GM19043 (cell line): ENCODE measurements around the gene TMEM114.

ENCODE experiments used
- ATAC-seq: cut with Tn5 transposase; IDR thresholded peaks from one replicate; pipeline ENCODE4 v1.9.1; 2021; ENCODE audit warnings: low read depth; ENCODE audit not compliant: unreplicated experiment

Gene TMEM114

DNA sequence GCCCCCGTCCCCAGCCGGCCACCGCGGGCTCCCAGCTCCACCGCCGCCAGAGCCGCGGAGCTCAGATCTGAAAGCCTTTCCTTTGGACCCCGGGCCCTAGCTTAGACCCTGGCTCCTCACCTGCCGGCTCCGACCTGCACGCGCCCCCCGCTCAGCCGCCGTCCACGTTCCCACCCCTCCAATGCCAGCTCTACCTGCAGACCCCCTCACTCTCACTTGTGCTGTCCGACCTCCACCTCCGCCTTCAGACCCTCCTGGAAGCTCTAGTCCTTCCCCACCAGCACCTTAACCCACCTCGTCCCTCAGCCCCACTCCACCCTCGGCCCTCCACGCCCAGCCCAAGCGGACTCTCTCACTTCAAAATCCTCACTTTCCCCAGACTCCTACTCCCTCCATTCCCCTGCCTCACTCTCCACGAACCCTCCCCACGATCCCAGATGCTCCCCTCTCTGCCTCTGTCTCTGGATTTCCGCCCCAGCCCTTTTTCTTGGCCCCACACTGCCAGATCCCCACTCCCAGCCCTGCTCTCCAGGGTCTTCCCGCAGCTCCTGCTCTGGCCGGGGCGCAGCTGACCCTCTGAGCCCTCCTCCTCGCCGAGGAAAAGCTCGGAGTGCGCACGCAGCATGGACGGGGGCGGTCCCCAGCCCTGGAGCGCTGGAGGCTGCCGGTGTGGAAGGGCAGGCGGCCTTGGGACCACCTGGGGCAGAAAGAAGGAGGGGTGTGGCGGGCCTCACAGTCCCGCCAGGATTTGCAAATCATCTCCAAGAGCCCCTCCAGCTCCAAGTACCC lies at the start of gene TMEM114:
TMEM114 (minus strand) TSS at position 612 of the 789 bp plus-strand sequence. CDS start 673 bp downstream, outside the sequence.
- no peak for ATAC-seq

GRCh38 chr16:8639694-8640093 lies 49.4 kb upstream of the TMEM114 start:
- ATAC-seq: no peak

DNA sequence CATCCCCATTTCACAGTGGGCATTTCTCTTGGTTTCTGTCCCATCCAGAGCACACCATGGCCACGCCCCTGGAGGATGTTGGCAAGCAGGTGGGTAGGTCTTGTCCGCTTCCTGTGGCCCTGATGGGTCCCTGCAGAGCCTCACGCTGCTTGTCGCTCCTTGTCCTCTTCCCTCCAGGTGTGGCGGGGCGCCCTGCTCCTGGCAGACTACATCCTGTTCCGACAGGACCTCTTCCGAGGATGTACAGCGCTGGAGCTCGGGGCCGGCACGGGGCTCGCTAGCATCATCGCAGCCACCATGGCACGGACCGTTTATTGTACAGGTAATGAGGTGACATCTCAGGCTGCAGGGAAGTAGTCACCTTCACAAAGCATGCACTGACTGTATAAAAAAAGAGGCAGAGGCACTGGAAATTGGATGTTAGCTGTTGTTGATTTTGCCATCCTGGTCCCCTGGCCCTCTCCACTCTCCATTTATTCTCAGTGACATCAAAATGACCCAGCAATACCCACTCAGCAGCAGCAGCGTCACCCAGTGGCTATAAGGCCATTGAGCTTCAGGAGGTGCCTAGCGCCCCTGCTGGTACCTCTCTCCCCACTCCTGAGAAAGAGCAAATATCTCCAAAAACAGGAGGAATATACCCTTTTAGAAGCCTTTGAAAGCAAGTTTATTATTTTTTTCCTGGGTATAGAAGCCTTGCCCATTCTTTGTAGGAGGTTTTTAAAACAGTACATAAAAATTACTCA lies 44.9 kb upstream of the TMEM114 start:
- no peak for ATAC-seq

GRCh38 chr16:8632675-8633182 lies 42.4 kb upstream of the TMEM114 start:
- no peak for ATAC-seq

DNA sequence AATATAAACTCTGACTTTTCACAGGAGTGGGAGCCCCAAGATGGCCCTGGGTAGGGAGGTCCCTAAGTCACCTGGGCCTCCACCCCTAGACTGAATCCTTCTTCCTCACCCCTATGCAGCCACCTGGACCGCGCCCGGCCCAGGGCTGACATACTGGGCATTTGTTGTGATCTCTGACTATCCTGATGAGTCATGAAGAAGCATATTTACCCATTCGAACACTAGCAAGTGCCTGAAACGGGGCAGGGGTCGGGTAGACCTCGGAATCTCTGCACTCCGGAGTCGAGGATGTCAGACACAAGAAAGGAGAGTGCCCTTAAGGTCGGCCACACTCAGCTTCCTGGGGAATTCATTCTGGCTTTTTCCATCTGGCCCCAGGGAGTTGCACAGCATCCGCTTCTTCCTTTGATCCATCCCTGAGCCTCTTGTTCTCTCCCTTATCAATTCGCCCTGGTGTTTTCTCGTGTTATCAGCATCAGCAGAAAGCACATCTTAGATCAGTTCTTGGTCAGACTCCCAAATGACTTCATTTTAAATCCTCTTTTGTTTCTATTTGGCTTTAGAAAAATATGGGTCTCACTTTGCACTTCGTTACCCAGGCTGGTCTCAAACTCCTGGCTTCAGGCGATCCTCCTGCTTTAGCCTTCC lies 41.6 kb upstream of the TMEM114 start:
- ATAC-seq: no peak

DNA sequence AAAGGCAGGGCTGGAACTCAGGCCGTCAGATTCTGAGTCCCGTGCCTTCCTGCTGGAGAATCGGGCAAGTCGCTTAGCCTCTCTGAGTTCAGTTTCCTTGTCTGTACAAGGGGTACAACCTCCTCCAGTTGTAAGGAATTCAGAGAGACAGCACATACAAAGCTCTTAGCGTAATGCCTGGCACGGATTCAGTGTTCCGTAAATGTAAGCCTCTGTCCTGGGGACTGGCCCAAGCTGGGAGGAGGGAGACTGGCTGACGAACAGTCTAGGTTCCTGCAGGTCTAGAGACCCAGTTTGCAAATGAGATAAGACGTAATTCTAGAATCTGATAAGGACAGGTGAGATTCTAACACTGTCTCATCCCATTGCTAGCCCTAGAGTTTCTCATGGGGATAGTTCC lies 41.1 kb upstream of the TMEM114 start:
- ATAC-seq: no peak

GRCh38 chr16:8630255-8630953 lies 40.1 kb upstream of the TMEM114 start:
- ATAC-seq: no peak

- ATAC-seq: no peak
Observed at GRCh38 chr16:8628981-8629725, 38.8 kb upstream of the TMEM114 start.

DNA sequence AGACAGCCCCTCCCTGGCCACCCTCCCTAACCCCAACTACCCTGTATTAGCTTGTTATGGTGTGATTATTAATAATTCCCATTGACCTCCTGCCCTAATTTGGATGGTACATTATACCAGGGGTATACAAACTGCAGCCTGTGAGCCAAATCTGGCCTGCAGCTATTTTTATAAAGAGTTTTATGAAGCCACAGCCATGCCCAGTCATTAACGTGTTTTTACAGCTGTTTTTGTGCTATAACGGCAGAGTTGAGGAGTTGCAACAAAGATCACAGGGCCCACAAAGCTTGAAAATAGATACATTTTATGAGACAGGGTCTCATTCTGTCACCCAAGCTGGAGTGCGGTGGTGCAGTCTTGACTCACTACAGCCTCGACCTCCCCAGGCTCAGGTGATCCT lies 37.1 kb upstream of the TMEM114 start:
- no peak for ATAC-seq

DNA sequence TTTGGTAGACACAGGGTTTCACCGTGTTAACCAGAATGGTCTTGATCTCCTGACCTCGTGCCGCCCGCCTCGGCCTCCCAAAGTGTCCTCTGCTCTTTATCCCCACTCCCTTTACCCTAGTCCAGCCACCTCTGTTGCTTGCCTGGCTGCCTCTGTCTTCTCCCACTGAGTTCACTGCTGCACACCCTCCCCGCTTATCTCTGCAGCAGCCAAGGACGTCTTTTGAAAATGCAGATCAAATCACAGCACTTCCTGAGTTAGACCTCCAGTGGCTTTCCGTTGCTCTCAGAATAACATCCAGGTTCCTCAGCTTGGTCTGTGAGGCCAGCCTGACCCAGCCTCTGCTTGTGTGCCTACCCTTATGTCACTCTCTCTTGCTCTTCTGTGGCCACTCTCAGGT lies 36.6 kb upstream of the TMEM114 start:
- ATAC-seq: no peak

DNA sequence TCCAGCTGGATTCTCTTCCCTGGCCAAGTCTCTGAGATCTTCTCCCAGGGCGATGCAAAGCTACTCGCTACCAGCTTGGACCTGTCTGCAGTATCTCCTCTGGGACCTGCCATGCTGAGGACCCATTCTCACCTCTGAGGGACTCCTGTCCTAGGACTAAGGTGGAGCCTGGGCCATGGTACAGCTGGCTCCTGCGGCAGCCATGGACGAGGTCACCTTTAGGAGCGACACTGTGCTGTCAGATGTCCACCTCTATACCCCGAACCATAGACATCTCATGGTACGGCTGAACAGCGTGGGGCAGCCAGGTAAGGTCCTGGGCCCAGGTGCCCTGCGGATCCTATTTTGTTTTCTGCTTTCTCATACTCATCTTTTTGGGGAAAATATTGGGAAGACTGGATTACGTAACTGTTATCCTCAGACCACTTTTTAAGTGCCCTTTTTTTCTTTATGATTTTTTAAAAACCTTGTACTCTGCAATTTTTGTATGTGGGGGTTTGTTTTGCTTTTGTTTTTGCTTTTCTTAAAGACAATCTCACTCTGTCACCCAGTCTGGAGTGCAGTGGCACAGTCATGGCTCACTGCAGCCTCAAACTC lies 35.3 kb upstream of the TMEM114 start:
- ATAC-seq: no peak

DNA sequence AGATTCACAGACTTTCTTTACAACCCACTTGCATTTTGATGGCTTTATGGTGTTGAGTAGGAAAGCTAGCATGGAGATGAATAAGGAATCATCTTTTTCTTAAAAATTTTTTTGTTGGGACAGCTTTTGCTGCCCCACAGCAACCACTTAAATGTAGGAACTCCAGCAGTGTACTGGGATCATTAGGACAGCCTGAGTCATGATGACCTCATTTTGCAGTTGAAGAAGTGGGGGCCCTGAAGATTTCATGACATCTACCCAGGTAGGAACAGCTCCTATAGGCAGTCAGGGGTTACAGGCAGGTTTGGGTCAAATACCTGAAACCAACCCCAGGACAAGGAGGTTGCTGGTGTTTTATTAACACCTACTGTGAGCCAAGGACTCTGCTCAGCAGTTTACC lies 33.3 kb upstream of the TMEM114 start:
- no peak for ATAC-seq

DNA sequence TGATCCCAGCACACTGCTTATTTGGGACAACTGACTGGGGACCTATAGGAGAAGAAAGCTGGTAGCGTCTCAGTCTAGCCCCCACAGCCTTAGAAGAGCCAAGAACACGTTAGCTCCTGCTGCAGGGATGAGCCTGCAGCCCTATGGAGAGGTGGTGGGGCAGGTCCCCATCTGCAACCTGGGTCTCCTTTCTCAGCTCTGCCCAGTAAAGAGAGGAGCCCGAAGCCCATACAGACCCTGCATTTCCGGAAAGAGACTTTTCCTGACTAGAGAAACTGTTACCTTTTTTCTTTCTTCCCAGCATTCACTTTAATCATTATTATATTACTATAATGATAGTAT lies 32.0 kb upstream of the TMEM114 start:
- no peak for ATAC-seq

GRCh38 chr16:8621572-8622314 lies 31.4 kb upstream of the TMEM114 start, which contains the start of gene METTL22:
Gene METTL22 (plus strand): TSS chr16:8621698. CDS start chr16:8625666, 3,968 bp downstream.
- ATAC-seq: peak; percentile 89

DNA sequence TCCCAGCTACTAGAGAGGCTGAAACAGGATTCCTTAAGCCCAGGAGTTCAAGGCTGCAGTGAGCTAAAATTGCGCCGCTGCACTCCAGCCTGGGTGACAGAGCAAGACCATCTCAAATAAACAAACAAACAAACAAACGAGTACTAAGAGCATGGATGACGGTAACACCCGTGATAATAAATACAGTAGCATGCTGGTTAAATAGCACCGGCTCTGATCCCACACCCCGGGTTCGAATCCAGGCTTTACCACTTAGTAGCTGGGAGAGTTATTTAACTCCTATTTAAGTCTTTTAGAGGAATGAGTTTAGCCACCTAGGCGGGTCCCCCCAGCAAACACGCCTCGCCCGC lies 30.9 kb upstream of the TMEM114 start:
- ATAC-seq: peak; percentile 6

GRCh38 chr16:8620535-8620934 lies 30.2 kb upstream of the TMEM114 start:
- no peak for ATAC-seq

DNA sequence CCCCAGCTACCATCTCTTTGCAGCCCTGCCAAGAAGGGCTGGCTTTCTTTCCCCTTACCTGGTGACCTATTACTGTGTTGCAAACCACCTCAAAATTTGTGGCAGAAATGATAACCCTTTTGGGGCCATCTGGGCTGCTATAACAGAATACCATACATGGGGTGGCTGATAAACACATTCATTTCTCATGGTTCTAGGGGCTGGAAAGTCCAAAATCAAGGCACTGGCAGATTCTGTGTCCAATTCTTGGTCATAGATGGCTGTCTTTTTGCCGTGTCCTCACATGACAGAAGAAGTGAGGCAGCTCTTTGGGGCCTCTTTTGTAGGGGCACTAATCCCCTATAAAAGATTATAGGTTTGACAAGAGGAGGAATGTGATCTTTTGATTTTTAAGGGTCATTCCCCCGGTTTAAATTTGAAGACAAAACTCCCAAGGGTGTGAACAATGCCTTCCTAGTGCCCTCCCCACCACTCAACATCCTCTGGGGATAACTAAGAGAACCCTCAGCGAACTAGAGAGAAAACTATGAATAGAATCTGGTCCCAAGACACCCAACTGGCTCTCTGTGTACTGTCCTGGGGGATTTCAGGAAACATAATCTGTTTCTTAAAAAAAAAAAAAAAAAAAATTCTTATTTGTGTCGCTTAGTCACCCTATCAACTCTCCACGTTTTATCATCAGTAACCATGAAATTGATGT lies 29.5 kb upstream of the TMEM114 start:
- ATAC-seq: no peak

GRCh38 chr16:8614435-8615029 lies 24.2 kb upstream of the TMEM114 start:
- no peak for ATAC-seq
